MM.1S (cell line): ENCODE data around the gene GBF1.

ENCODE experiments used
- EZH2 ChIP-seq: fragments of 300-600 bp; sonication (generic); optimal IDR thresholded peaks from 2 replicates; pipeline ENCODE3; 2017; ENCODE audit warnings: low read depth, mild to moderate bottlenecking, antibody characterized with exemption, low read length, mixed read lengths
- TF ChIP-seq, protein P1 (sequence below): fragments of 300-600 bp; sonication (generic); IDR thresholded peaks from 2 replicates; pipeline ENCODE4 v1.5.1; 2016; ENCODE audit warnings: antibody characterized with exemption, low read length, mixed read lengths

DNA sequence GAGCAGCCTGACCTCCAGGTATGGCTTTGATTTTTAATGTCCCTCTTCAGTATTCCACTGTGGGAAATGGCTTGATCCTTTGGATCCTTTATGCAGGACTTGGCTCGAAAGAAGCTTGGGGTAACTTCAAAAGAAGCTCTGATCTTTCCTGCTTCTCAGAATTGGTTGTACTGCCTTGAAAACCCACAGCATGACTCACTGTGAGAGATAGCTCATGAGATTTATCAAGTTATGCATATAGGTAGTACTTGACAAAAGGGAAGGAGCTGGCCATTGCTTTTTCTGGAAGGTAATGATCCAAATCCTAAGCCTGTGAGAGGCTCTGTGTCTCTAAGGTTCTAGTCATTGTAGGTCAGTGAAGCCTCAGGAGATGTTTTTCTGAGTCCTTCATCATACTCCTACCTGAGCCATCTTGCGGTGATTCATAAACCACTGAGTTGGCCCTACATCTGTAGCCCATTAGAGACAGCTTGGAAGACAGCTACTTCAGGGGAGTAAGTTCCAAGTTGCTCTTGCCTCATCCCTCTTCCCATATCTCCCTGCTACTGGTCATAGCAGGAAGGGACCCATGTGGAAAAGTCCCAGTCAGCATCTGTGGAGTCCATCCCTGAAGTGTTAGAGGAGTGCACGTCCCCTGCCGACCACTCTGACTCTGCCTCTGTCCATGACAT is 113.5 kb downstream of the GBF1 start:
- TF ChIP-seq, protein P1, sequence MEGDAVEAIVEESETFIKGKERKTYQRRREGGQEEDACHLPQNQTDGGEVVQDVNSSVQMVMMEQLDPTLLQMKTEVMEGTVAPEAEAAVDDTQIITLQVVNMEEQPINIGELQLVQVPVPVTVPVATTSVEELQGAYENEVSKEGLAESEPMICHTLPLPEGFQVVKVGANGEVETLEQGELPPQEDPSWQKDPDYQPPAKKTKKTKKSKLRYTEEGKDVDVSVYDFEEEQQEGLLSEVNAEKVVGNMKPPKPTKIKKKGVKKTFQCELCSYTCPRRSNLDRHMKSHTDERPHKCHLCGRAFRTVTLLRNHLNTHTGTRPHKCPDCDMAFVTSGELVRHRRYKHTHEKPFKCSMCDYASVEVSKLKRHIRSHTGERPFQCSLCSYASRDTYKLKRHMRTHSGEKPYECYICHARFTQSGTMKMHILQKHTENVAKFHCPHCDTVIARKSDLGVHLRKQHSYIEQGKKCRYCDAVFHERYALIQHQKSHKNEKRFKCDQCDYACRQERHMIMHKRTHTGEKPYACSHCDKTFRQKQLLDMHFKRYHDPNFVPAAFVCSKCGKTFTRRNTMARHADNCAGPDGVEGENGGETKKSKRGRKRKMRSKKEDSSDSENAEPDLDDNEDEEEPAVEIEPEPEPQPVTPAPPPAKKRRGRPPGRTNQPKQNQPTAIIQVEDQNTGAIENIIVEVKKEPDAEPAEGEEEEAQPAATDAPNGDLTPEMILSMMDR, result no peak
- no peak for TF ChIP-seq EZH2
